B cell (primary cell): ENCODE measurements around the gene PRELID3B. TPM values are rescaled to one million over a fixed set of nuclear protein-coding genes. Genes with fewer than 3 reads are reported as not detected.

Experiments
- ATAC-seq: fragments of 200-7000 bp; cut with Tn5 transposase; one replicate; pipeline ENCODE4 v1.10.0; 2021; ENCODE audit warnings: low read depth, mild to moderate bottlenecking, moderate number of reproducible peaks, moderate library complexity
- CTCF ChIA-PET: fragments of 350-600 bp; sonication (Branson Sonifier 250); formaldehyde crosslinking; loops from one replicate; lab custom pipeline; 2021; ENCODE audit warnings: antibody characterized with exemption, inconsistent platforms; lab: Charles Lee
- POLR2A ChIA-PET: fragments of 350-600 bp; sonication (Branson Sonifier 250); formaldehyde crosslinking; loops from one replicate; lab custom pipeline; 2021; ENCODE audit warnings: antibody characterized with exemption; lab: Charles Lee
- DNase-seq: peaks from one replicate; pipeline ENCODE4 v3.0.0; 2013
- H2AFZ ChIP-seq: 2 replicates; pipeline ENCODE4 v1.6.1; 2012; ENCODE audit warnings: mild to moderate bottlenecking, low read depth, low read length; ENCODE audit not compliant: insufficient read depth, poor library complexity, severe bottlenecking
- H3K27ac ChIP-seq, 2 donors: 1 replicate in 1 of 2; 2 replicates in 1 of 2; pipeline ENCODE4 v1.5.1; 2012 to 2013; ENCODE audit warnings: low read length in 2 of 2, mild to moderate bottlenecking in 2 of 2, moderate library complexity in 1 of 2
- H3K27me3 ChIP-seq, 4 experiments: fragments of 200-600 bp in 1 of 4; sonication (generic) in 1 of 4; replicated peaks in 1 of 4; 1 replicate in 2 of 4; 2 replicates in 2 of 4; pipeline versions ENCODE4 v1.6.1 to v1.7.0; 2013 to 2016; ENCODE audit warnings: low read length in 3 of 4, mild to moderate bottlenecking in 2 of 4, mixed read lengths in 1 of 4, moderate library complexity in 1 of 4; ENCODE audit not compliant: insufficient read depth in 4 of 4, control insufficient read depth in 3 of 4; ENCODE audit errors: control extremely low read depth in 1 of 4
- H3K36me3 ChIP-seq, 2 experiments: replicated peaks in 1 of 2; 1 replicate in 1 of 2; 2 replicates in 1 of 2; pipeline versions ENCODE4 v1.6.1 to v1.7.1; 2013; ENCODE audit warnings: low read length in 1 of 2; ENCODE audit not compliant: insufficient read depth in 2 of 2, control insufficient read depth in 1 of 2; ENCODE audit errors: control extremely low read depth in 1 of 2, extremely low read depth in 1 of 2
- H3K4me1 ChIP-seq, 2 donors: fragments of 200-600 bp in 1 of 2; sonication (generic) in 1 of 2; 1 replicate in 1 of 2; 2 replicates in 1 of 2; pipeline versions ENCODE4 v1.5.1 to v1.6.1; 2013 to 2017; ENCODE audit warnings: low read length in 2 of 2; ENCODE audit not compliant: control insufficient read depth in 2 of 2, insufficient read depth in 2 of 2
- H3K4me2 ChIP-seq: replicated peaks from 2 replicates; pipeline ENCODE3; 2012; ENCODE audit warnings: mild to moderate bottlenecking, low read depth, low read length; ENCODE audit not compliant: poor library complexity, severe bottlenecking
- H3K4me3 ChIP-seq, 5 experiments: fragments of 200-600 bp in 1 of 5; sonication (generic) in 1 of 5; 1 replicate in 3 of 5; 2 replicates in 2 of 5; pipeline versions ENCODE4 v1.5.1 to v1.7.0; 2011 to 2016; ENCODE audit warnings: low read length in 4 of 5, mild to moderate bottlenecking in 4 of 5, low read depth in 2 of 5, control low read depth in 1 of 5, moderate library complexity in 1 of 5; ENCODE audit not compliant: insufficient read depth in 1 of 5; ENCODE audit errors: control extremely low read depth in 1 of 5, extremely low read depth in 1 of 5
- H3K79me2 ChIP-seq: fragments of 200-600 bp; sonication (generic); one replicate; pipeline ENCODE4 v1.6.0; 2016; ENCODE audit warnings: low read length; ENCODE audit not compliant: control insufficient read depth, insufficient read depth
- H3K9ac ChIP-seq: fragments of 200-600 bp; sonication (generic); 2 replicates; pipeline ENCODE4 v1.6.1; 2017; ENCODE audit warnings: mild to moderate bottlenecking, low read length, moderate library complexity
- H3K9me3 ChIP-seq, 3 donors: one replicate each; pipeline versions ENCODE4 v1.6.1 to v1.7.1; 2013; ENCODE audit warnings: low read length in 2 of 3; ENCODE audit not compliant: control insufficient read depth in 2 of 3, insufficient read depth in 1 of 3; ENCODE audit errors: control extremely low read depth in 1 of 3
- H4K20me1 ChIP-seq: 2 replicates; pipeline ENCODE4 v1.6.0; 2012; ENCODE audit warnings: mild to moderate bottlenecking, low read length; ENCODE audit not compliant: insufficient read depth, control insufficient read depth, poor library complexity, severe bottlenecking
- H3K27ac Mint-ChIP-seq: one replicate; pipeline ENCODE4 v1.8.0; 2021; ENCODE audit warnings: mixed read lengths
- H3K27me3 Mint-ChIP-seq: one replicate; pipeline ENCODE4 v1.8.0; 2021; ENCODE audit warnings: mixed read lengths
- H3K4me1 Mint-ChIP-seq: one replicate; pipeline ENCODE4 v1.8.0; 2021; ENCODE audit warnings: mixed read lengths
- H3K4me3 Mint-ChIP-seq: one replicate; pipeline ENCODE4 v1.8.0; 2021; ENCODE audit warnings: mixed read lengths
- H3K9me3 Mint-ChIP-seq: one replicate; pipeline ENCODE4 v1.8.0; 2022; ENCODE audit warnings: mixed read lengths; ENCODE audit not compliant: insufficient read depth
- CTCF ChIP-seq: fragments of 200-600 bp; IDR thresholded peaks from one replicate; pipeline ENCODE4 v1.8.0; 2022; ENCODE audit warnings: antibody characterized with exemption, mild to moderate bottlenecking
- EZH2 ChIP-seq: IDR thresholded peaks from 2 replicates; pipeline ENCODE4 v1.6.1; 2012; ENCODE audit warnings: borderline replicate concordance, low read depth, mild to moderate bottlenecking, moderate library complexity, low read length; ENCODE audit not compliant: insufficient read depth, poor library complexity, severe bottlenecking
- WGBS: methylation state at CpG from one replicate; pipeline ENCODE4 v1.1.5; 2013; ENCODE audit warnings: missing lambda C conversion rate; ENCODE audit not compliant: insufficient coverage; 5-methylcytosine and 5-hydroxymethylcytosine counted together
- intact Hi-C: fragments of 100-400 bp; cut with micrococcal nuclease; formaldehyde crosslinking; loops from one replicate; pipeline ENCODE4 v1.10.0; 2022
- polyA plus RNA-seq: library from polyadenylated mRNA; depleted of rRNA; stranded (reverse); fragments of >200 nt; gene quantifications from 2 replicates; pipeline ENCODE4 v1.2.3, GENCODE V29; 2012
- total RNA-seq, 2 donors: library from RNA; stranded (reverse); fragments of 120-200 nt in 1 of 2; gene quantifications; 1 replicate in 1 of 2; 2 replicates in 1 of 2; pipeline versions ENCODE4 v1.2.3 to v1.2.4, GENCODE V29; 2013 to 2022

The PRELID3B gene
- total and polyA plus RNA-seq, 2 donors (not counting 1 experiment from before 2014, with no cell fraction given) = 24.1 to 46.8 TPM

GRCh38 chr20:59004493-59004762, 38.2 kb downstream of the PRELID3B start:
- Histone ChIP-seq H4K20me1 (peaks cover 58% of the 10 kb centered on the region), H3K9ac (peak overlapping the region; percentile 80), H3K27me3 (no peaks in the 10 kb centered on the region), H3K4me2 (peak overlapping the region; percentile 86), H2AFZ (no peak overlapping the region), H3K4me1 (peaks cover 46 to 69% of the 10 kb centered on the region in 2 donors), H3K36me3 (peaks cover 0 to 41% of the 10 kb centered on the region in 2 experiments), H3K27ac (peak overlapping the region; percentile 97), H3K9me3 (peaks cover 0 to 6% (median 0%) of the 10 kb centered on the region in 3 donors), H3K4me3 (peak overlapping the region; percentile 77 to 91 (median 88)), H3K79me2 (peaks cover 78% of the 10 kb centered on the region)
- no peaks in the 10 kb centered on the region for H3K27me3 Mint-ChIP-seq
- intact Hi-C loops = loop anchor here (1.0 to 10.0 kb wide), 5 partner anchors 23 to 1610 kb away; partner anchors contain the start of genes NELFCD and RBM38
- ATAC-seq (peak; percentile 2), DNase-seq (no peak)
- WGBS = 0% methylated on average over 4 of the region's 4 CpGs
- no peaks in the 10 kb centered on the region for H3K9me3 Mint-ChIP-seq
- TF ChIP-seq CTCF (no peak), EZH2 (no peak)
- peaks cover 65% of the 10 kb centered on the region for H3K4me1 Mint-ChIP-seq
- ChIA-PET CTCF (interaction anchor here (0.7 to 2.9 kb wide), 4 partner anchors 28 to 218 kb away, joined by 3 to 19 read pairs (median 6); partner anchors contain the start of gene ATP5F1E), POLR2A (interaction anchor here (0.9 to 3.1 kb wide), 3 partner anchors 27 to 115 kb away, joined by 3 to 30 read pairs (median 6); partner anchors contain the start of gene ATP5F1E)
- H3K4me3 Mint-ChIP-seq = peak overlapping the region; percentile 96
- peak overlapping the region; percentile 99 for H3K27ac Mint-ChIP-seq

- TF ChIP-seq EZH2 (no peak), CTCF (no peak)
- peaks cover 46 to 67% of the 10 kb centered on the region in 2 donors for H3K4me1 ChIP-seq
- 61% methylated on average over 16 of the region's 16 CpGs for WGBS
- peak overlapping the region; percentile 97 for H3K27ac ChIP-seq
- Mint-ChIP-seq H3K27me3 (no peaks in the 10 kb centered on the region), H3K27ac (peak overlapping the region; percentile 99), H3K9me3 (no peaks in the 10 kb centered on the region), H3K4me1 (peaks cover 61% of the 10 kb centered on the region), H3K4me3 (peak overlapping the region; percentile 96)
- peak overlapping the region; percentile 86 for H3K4me2 ChIP-seq
- H4K20me1 ChIP-seq = peaks cover 62% of the 10 kb centered on the region
- peak overlapping the region; percentile 80 for H3K9ac ChIP-seq
- no peaks in the 10 kb centered on the region for H3K27me3 ChIP-seq
- H3K36me3 ChIP-seq = peaks cover 0 to 45% of the 10 kb centered on the region in 2 experiments
- ChIA-PET POLR2A (interaction anchor here (3.1 kb wide), 1 partner anchor 28 kb away, joined by 30 read pairs; the partner anchor contains the start of gene ATP5F1E), CTCF (interaction anchor here (2.2 to 2.9 kb wide), 2 partner anchors 28 to 133 kb away, joined by 7 to 19 read pairs; partner anchors contain the start of gene ATP5F1E)
- peaks cover 0 to 6% (median 0%) of the 10 kb centered on the region in 3 donors for H3K9me3 ChIP-seq
- intact Hi-C loops = loop anchor here (1.0 to 10.0 kb wide), 5 partner anchors 23 to 1609 kb away; partner anchors contain the start of genes NELFCD and RBM38
- no peak overlapping the region for H2AFZ ChIP-seq
- DNase-seq (no peak), ATAC-seq (no peak)
- H3K79me2 ChIP-seq = peaks cover 81% of the 10 kb centered on the region
- H3K4me3 ChIP-seq = peak overlapping the region; percentile 77 to 91 (median 88)
These were observed 38.6 kb downstream of the PRELID3B start for GRCh38 chr20:59003836-59004492.
